NCI-H524 treated with DMSO at 0.1 percent for 48 hours (cell line): ENCODE data around the gene CDK13.
"Not testable (repeated sequence)": the region's sequence is repeated elsewhere in the genome, so short reads cannot be mapped to it uniquely, and the experiment has no call there.

Experiments used
- DNase-seq: peaks from one replicate; lab custom pipeline; 2025; lab: John Stamatoyannopoulos, UW

The CDK13 gene

DNA sequence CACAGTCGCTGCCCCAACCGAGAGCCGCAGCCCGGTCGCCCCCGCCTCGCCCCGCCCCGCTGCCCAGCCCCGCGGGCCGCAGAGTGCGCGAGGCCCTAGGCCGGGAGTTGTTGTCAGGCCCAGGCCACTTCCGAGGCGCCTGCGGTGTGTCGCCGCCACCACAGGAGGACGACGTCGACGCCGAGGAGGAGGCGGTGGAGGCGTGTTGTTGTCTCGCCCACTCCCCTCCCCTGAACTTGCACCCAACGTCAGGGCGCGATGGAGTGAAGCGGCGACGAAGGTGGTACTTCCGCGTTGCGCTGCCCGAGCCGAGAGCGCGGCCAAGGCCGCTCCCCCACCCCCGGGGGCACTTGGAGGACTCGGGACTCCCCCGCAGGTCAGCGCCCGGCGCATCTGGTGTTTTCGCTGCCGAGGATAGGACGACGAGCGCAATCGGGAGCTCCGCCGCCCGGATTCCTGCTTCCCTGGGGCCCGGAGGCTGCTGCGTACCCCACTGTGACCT lies at the start of gene CDK13:
Gene CDK13, plus strand, starts transcription at position 286 of the 502 bp plus-strand sequence. CDS start 386 bp downstream, outside the sequence.
- no peak for DNase-seq

DNA sequence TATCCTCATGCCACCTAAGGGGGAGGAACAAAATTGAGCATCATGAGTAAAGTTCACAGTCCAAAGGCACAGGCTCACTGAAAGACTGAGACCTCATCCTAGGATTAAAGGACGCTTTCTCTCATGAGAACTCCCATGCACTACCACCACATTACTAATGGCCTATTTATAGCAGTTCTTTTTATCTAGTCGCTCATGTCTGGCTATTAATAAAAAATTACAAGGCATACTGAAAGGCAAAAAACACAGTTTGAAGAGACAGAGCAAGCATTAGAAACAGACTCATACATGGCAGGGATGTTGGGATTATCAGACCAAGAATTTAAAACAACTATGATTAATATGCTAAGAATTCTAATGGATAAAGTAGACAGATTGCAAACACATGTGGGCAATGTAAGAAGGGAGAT lies 46.0 kb upstream of the CDK13 start:
- DNase-seq: no peak

DNA sequence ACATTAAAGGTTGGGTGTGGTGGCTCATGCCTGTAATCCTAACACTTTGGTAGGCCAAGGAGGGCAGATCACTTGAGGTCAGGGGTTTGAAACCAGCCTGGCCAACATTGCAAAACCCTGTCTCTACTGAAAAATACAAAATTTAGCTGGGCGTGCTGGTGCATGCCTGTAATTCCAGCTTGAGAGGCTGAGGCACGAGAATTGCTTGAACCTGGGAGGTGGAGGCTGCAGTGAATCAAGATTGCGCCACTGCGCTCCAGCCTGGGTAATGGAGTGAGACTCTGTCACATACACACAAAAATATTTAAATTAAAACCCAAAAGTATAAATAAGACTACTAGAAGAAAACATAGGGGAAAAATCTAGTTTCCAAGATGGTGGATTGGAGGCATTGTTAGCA lies 41.9 kb upstream of the CDK13 start:
- DNase-seq: no peak

GRCh38 chr7:39908973-39909372 lies 41.1 kb upstream of the CDK13 start:
- no peak for DNase-seq

DNA sequence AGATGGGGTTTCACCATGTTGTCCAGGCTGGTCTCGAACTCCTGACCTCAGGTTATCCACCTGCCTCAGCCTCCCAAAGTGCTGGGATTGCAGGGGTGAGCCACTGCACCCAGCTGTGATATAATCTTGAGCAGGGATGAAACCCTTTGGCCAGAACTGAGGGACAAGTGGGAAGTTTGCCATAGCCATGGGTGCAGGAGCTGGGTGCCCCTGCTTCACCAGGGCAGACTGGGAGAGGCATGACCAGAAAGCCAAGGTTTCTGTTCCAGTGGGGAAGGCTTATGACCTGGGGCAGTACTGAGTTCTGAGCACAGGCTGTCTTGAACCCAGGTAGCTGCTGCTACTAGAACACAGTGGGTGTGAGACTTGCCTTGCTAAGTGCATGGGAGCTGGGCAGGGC lies 40.5 kb upstream of the CDK13 start:
- DNase-seq: no peak

- DNase-seq: no peak
These were observed 39.8 kb upstream of the CDK13 start for GRCh38 chr7:39910108-39910869.

DNA sequence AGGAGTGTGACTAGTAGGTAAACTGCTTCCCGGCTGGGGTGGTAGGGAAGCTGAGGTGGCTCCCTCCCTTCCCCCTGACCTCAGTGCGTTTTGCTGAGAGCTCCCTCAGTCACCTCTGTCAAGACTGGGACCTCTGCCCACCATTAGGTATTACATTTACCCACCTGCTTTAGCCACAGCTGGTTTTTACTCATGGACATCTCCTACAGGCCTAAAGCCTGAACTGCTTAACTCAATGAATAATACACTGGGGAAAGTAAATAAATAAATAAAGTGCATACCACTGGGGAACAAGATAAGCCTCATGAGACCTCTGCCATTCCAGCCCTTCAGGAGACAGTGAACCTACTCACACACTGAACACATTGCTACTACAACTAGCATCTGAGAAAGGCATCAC lies 38.9 kb upstream of the CDK13 start:
- no peak for DNase-seq

- DNase-seq: not testable (repeated sequence)
These were observed 34.2 kb upstream of the CDK13 start for GRCh38 chr7:39915847-39916246.

DNA sequence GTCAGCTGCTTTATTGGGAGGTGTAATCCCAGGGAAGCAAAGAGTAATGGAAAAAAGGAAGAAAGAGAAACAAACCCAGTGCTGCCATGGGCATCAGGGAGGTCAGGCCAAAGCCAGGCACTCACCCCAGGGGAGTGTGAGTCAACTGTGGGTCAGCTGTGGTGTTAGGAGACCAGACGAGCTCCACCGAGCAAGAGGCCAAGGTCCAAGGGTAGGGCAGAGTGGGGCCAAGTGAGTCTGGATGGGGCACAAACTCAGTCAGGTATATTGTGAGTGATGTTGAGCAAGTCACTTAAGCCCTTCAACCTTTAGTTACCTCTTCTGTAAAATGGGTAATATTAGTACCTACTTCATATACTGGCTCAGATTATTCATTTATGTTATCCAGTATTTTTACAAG lies 30.4 kb upstream of the CDK13 start:
- DNase-seq: no peak

DNA sequence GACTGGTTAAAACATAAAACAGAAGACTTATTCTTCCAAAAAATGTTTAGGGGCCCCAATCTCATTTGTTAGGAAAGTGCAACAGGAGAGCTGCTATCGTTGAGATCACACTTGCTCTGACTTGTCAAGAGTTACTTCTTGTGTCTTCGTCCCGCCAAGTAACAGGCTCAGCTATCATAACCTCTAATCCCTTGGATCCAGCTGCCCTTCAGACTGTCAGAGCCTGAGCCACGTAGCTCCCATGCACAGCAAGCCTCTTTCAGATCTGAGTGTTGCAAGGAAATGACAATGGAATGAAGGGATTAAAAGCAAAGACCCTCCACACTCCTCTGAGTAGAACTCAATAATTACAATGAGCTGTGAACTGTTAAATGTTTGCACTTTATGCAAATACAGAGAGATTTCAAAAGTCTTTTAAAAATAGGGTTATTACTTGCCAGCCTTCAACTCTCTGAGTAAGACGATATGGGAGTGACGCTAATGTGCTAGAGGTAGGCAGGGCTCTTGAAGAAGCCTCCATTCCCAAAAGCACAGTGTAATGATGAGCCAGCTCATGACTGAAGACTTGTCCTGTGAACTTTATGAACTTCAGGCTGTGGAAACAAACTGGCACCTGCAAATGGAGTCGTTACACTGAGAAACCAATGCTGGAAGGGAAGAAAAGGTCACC lies 28.4 kb upstream of the CDK13 start:
- DNase-seq: peak; percentile 44

- no peak for DNase-seq
These were observed 27.5 kb upstream of the CDK13 start for GRCh38 chr7:39922580-39922979.

DNA sequence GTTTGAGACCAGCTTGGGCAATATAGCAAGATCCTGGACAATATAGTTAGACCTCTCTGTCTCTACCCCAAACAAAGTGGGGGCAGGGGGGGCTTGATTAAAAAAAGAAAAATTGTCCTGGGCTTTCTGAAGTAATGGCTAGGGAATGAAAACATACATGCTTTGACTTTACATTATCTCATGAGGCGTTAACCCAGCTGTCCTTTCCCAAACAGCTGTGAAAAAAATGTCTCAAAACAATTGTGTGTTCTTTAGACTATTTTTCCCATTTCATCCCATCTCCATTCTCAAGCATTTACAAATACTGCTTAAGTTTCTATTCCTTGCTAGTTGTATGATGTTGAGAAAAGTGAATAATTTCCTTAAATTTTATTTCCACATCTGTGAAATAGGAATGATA lies 27.0 kb upstream of the CDK13 start:
- DNase-seq: no peak

- no peak for DNase-seq
These were observed 25.9 kb upstream of the CDK13 start for GRCh38 chr7:39924122-39924521.

GRCh38 chr7:39926111-39926510 lies 23.9 kb upstream of the CDK13 start:
- no peak for DNase-seq

DNA sequence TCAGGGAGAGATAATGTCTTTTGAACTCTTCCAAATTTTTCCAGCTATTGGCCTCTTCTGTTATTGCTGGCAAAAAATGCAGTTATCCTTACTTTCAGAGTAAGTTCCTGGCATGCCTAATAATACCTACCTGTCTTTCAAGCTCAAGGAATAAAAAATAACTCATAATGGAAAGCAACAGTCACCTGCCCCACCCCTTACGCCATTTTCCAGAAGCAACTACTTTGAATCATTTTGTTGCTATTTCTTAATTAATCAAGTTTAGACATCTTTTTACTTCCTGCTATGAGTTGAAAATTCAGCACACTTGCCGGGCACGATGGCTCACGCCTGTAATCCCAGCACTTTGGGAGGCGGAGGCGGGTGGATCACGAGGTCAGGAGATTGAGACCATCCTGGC lies 23.0 kb upstream of the CDK13 start:
- DNase-seq: no peak

GRCh38 chr7:39934132-39934531 lies 15.9 kb upstream of the CDK13 start:
- no peak for DNase-seq

- no peak for DNase-seq
These were observed 13.3 kb upstream of the CDK13 start for GRCh38 chr7:39936761-39937160.

GRCh38 chr7:39937366-39938153 lies 12.5 kb upstream of the CDK13 start:
- DNase-seq: no peak

DNA sequence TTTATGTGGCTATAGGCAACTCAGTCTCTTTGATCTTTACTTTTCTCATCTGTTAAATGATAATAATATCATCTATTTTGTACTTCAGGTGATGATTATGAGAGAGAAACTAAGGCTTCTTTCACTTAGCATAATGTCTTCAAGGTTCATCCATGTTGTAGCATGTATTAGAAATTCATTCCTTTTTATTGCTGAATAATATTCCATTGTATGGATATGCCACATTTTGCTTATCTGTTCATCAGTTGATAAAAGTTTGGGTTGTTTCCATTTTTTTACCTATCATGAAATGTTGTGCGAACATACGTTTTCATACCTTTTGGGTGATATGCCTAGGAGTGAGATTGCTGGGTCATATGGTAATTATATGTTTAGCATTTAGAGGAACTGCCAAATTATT lies 7.2 kb upstream of the CDK13 start:
- no peak for DNase-seq

DNA sequence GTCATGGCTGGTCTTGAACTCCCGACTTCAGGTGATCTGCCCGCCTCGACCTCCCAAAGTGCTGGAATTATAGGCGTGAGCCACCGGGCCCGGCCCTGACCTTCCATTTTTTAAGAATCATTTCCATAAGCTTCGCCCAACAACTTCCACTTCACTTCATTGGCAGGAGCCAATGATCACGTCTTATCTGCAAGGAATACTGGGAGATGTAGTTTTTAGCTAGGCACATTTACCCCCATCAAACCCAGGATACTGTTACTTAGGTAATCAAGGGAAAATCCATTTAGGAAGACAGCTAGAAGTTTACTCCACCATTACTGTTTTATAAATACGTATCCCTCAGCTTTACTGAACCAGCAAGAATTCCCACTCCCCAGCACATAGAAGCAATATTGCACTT lies 3.4 kb upstream of the CDK13 start:
- DNase-seq: no peak

DNA sequence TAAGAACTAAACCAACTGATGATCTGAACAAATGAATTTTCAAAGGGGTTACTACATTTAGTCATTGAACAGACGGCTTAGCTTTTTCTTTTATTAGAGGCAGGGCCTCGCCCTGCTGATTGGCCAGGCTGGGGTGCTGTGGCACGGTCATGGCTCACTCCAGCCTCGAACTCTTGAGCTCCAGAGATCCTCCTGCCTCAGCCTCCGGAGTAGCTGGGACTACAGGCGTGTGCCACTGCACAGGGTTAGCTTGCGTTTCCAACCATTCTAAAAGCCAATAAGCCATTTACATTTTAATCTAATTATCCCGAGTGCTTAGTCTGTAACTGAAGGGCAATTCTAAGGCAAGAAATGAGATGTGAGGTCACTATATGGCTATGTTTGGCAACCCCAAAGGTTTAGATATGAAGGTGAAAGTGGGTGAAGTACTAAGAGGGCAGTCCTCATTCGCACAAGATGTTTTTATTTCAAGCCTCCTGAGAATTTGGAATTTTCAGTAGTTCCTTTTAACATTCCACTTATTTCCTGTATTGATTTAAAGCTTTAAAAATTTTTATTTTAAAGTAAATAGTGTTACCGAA lies 1.6 kb upstream of the CDK13 start:
- no peak for DNase-seq
